ENCODE results near the gene TNRC6C. TPM values are rescaled to one million over a fixed set of nuclear protein-coding genes. Genes with fewer than 3 reads are reported as not detected.

Gene TNRC6C
- polyA plus RNA-seq, 3 donors = 0.38 to 0.80 (median 0.46) TPM

DNA sequence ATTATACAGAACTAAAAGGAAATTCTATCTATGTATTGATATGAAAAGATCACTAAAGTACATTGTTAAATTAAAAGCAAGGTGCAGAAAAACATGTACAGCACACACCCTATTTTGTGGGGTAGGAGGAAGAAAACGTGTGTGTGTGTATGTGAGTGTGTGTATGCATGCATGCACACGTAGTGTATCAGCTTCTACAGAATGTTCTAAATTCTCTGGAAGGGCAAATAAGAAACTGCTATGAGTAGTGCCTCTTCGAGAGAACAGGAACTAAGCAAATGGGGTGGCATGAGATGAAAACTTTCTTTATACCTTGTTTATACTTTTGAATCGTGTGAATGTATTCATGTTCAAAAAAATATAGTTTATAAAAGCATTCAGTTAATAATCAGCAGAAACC, 111.2 kb downstream of the TNRC6C start:
- Mint-ChIP-seq H3K27me3 (ENCODE audit: low read depth in 3 of 3) (peaks cover 0 to 3% (median 0%) of the 10 kb centered on the region in 3 donors), H3K27ac (no peak overlapping the region), H3K9me3 (peaks cover 0 to 4% (median 0%) of the 10 kb centered on the region in 7 donors), H3K4me1 (no peaks in the 10 kb centered on the region), H3K4me3 (no peak overlapping the region), H3K36me3 (peaks cover 49 to 68% of the 10 kb centered on the region in 2 donors)
- 88% methylated on average over 2 of the region's 4 CpGs for WGBS (ENCODE audit: insufficient coverage)
- H3K9ac ChIP-seq (ENCODE audit: insufficient read depth, low read length, poor library complexity, severe bottlenecking) = no peak overlapping the region
- peaks cover 57 to 79% of the 10 kb centered on the region in 2 donors for H3K36me3 ChIP-seq (replicated peaks in 1 of 2; ENCODE audit: control insufficient read depth in 1 of 2, insufficient read depth in 2 of 2, low read length in 2 of 2)
- no peaks in the 10 kb centered on the region for H3K9me3 ChIP-seq (replicated peaks in 1 of 2; ENCODE audit: control insufficient read depth in 1 of 2, insufficient read depth in 1 of 2, low read length in 2 of 2)
- H3K27ac ChIP-seq (ENCODE audit: low read depth in 1 of 2, low read length in 2 of 2) = no peak overlapping the region
- no peaks in the 10 kb centered on the region for H3K79me2 ChIP-seq (ENCODE audit: insufficient read depth, low read length)
- H3K4me2 ChIP-seq (replicated peaks; ENCODE audit: extremely low read depth, low read length, poor library complexity, severe bottlenecking) = no peak overlapping the region
- intact Hi-C loops (cut with micrococcal nuclease) = no loop called here
- no peaks in the 10 kb centered on the region for H3K27me3 ChIP-seq (ENCODE audit: control insufficient read depth in 2 of 2, insufficient read depth in 2 of 2, low read length in 2 of 2)
- H3K4me1 ChIP-seq (ENCODE audit: control insufficient read depth in 1 of 2, insufficient read depth in 2 of 2, low read length in 2 of 2) = no peaks in the 10 kb centered on the region
- no peak for DNase-seq
- no peaks in the 10 kb centered on the region for H4K20me1 ChIP-seq (ENCODE audit: insufficient read depth, low read length)
- H3K4me3 ChIP-seq (replicated peaks in 1 of 3; ENCODE audit: low read depth in 2 of 3, low read length in 3 of 3) = no peak overlapping the region
- no peak overlapping the region for H2AFZ ChIP-seq (ENCODE audit: insufficient read depth, low read depth, low read length, poor library complexity, severe bottlenecking)
- TF ChIP-seq, protein P1, sequence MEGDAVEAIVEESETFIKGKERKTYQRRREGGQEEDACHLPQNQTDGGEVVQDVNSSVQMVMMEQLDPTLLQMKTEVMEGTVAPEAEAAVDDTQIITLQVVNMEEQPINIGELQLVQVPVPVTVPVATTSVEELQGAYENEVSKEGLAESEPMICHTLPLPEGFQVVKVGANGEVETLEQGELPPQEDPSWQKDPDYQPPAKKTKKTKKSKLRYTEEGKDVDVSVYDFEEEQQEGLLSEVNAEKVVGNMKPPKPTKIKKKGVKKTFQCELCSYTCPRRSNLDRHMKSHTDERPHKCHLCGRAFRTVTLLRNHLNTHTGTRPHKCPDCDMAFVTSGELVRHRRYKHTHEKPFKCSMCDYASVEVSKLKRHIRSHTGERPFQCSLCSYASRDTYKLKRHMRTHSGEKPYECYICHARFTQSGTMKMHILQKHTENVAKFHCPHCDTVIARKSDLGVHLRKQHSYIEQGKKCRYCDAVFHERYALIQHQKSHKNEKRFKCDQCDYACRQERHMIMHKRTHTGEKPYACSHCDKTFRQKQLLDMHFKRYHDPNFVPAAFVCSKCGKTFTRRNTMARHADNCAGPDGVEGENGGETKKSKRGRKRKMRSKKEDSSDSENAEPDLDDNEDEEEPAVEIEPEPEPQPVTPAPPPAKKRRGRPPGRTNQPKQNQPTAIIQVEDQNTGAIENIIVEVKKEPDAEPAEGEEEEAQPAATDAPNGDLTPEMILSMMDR (IDR thresholded peaks at IDR 0.05) = no peak

DNA sequence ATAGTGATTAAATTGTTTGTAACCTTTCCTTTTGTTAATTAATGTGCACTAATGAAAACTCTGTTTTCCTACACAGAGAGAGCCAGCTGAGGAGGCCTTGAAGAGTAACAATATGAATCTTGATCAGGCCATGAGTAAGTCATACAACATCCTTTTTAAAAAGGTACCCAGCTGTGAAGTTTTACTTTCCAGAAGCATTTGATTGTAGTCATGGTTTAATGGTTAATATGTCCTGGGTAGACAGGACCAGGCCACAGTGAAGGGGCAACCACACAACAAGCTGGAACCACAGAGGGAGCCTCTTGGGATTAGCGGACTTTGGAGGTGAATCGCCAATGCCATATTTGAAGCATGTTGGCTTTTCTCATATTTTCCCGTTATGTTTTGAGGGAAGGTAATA, 114.5 kb downstream of the TNRC6C start:
- H4K20me1 ChIP-seq (ENCODE audit: insufficient read depth, low read length) = no peaks in the 10 kb centered on the region
- no peak overlapping the region for H3K9ac ChIP-seq (ENCODE audit: insufficient read depth, low read length, poor library complexity, severe bottlenecking)
- peaks cover 0 to 3% (median 0%) of the 10 kb centered on the region in 3 donors for H3K27me3 Mint-ChIP-seq (ENCODE audit: low read depth in 3 of 3)
- H3K36me3 ChIP-seq (replicated peaks in 1 of 2; ENCODE audit: control insufficient read depth in 1 of 2, insufficient read depth in 2 of 2, low read length in 2 of 2) = peaks cover 68 to 97% of the 10 kb centered on the region in 2 donors
- 100% methylated on average over 1 of the region's 3 CpGs for WGBS (ENCODE audit: insufficient coverage)
- no peak overlapping the region for H3K27ac Mint-ChIP-seq
- H3K27me3 ChIP-seq (ENCODE audit: control insufficient read depth in 2 of 2, insufficient read depth in 2 of 2, low read length in 2 of 2) = no peaks in the 10 kb centered on the region
- no peak for DNase-seq
- no peak overlapping the region for H2AFZ ChIP-seq (ENCODE audit: insufficient read depth, low read depth, low read length, poor library complexity, severe bottlenecking)
- TF ChIP-seq, protein P1 (IDR thresholded peaks at IDR 0.05) = no peak
- H3K79me2 ChIP-seq (ENCODE audit: insufficient read depth, low read length) = no peaks in the 10 kb centered on the region
- no peak overlapping the region for H3K4me2 ChIP-seq (replicated peaks; ENCODE audit: extremely low read depth, low read length, poor library complexity, severe bottlenecking)
- H3K4me3 ChIP-seq (replicated peaks in 1 of 3; ENCODE audit: low read depth in 2 of 3, low read length in 3 of 3) = no peak overlapping the region
- H3K4me1 ChIP-seq (ENCODE audit: control insufficient read depth in 1 of 2, insufficient read depth in 2 of 2, low read length in 2 of 2) = no peaks in the 10 kb centered on the region
- no peaks in the 10 kb centered on the region for H3K4me1 Mint-ChIP-seq
- H3K4me3 Mint-ChIP-seq = no peak overlapping the region
- no peaks in the 10 kb centered on the region for H3K9me3 ChIP-seq (replicated peaks in 1 of 2; ENCODE audit: control insufficient read depth in 1 of 2, insufficient read depth in 1 of 2, low read length in 2 of 2)
- peaks cover 66 to 79% of the 10 kb centered on the region in 2 donors for H3K36me3 Mint-ChIP-seq
- no peak overlapping the region for H3K27ac ChIP-seq (ENCODE audit: low read depth in 1 of 2, low read length in 2 of 2)
- H3K9me3 Mint-ChIP-seq = peaks cover 0 to 4% (median 0%) of the 10 kb centered on the region in 7 donors
- intact Hi-C loops (cut with micrococcal nuclease) = no loop called here

Data from CD14-positive monocyte (primary cell).